GM08714 (cell line): ENCODE data around the gene CORIN.
"Not testable (repeated sequence)": the region's sequence is repeated elsewhere in the genome, so short reads cannot be mapped to it uniquely, and the experiment has no call there.

Source experiments
- H3K4me3 ChIP-seq: fragments of 200-500 bp; sonication (Bioruptor generic); 2 replicates; pipeline ENCODE4 v1.5.1; 2014; ENCODE audit warnings: mild to moderate bottlenecking, low read length, inconsistent platforms
- ZNF274 ChIP-seq: IDR thresholded peaks from 2 replicates; pipeline ENCODE4 v1.6.1; 2012; ENCODE audit warnings: mild to moderate bottlenecking, low read depth, low read length

Gene CORIN

GRCh38 chr4:47598896-47599295 lies 239.0 kb downstream of the CORIN start:
- no peak for TF ChIP-seq ZNF274
- no peak overlapping the region for H3K4me3 ChIP-seq

GRCh38 chr4:47598320-47598719 lies 239.5 kb downstream of the CORIN start:
- no peak for TF ChIP-seq ZNF274

GRCh38 chr4:47597696-47598095 lies 240.2 kb downstream of the CORIN start:
- no peak for TF ChIP-seq ZNF274
- no peak overlapping the region for H3K4me3 ChIP-seq

More at GRCh38 chr4:47598320-47598719, 239.5 kb downstream of the CORIN start:
- H3K4me3 ChIP-seq: no peak overlapping the region

GRCh38 chr4:47590325-47590724 lies 247.5 kb downstream of the CORIN start:
- H3K4me3 ChIP-seq: no peak overlapping the region
- no peak for TF ChIP-seq ZNF274

GRCh38 chr4:47579235-47579634 lies 258.6 kb downstream of the CORIN start:
- no peak for TF ChIP-seq ZNF274
- no peak overlapping the region for H3K4me3 ChIP-seq

DNA sequence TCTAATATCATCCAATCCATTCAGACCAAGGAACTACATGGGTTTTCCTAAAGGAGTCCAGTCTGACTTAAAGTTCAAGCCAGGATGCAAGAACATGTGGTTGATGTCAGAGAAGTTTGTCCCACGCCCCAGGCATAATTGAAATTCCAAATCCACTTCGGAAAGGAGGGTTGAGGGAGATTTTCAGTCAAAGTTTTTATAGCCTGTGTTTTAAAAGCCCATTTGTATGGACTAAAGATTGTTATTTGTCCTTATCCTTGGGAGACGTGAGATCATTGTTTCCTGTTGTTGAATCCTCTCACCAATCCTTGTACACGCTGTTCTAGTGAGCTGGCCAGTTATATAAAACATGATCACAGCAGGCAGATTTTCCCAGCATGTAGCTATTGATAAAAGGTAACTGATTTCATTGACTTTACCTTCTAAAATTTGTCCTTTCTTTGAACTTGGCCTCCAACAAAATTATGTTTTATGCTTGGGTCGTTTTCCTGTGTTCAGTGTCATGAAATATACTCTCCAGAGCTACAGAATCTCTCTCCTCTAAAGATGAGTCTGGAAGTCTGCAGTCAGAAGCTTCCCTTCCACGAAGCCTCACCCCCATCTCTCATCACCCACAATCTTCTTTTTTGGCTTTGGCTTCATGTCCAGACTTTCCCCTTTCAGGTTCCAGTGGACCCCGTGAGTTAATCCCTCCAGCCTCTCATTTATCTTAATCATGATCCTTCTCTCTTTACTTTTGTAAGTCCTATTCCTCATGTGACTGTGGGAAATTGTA lies 259.9 kb downstream of the CORIN start:
- no peak for TF ChIP-seq ZNF274

DNA sequence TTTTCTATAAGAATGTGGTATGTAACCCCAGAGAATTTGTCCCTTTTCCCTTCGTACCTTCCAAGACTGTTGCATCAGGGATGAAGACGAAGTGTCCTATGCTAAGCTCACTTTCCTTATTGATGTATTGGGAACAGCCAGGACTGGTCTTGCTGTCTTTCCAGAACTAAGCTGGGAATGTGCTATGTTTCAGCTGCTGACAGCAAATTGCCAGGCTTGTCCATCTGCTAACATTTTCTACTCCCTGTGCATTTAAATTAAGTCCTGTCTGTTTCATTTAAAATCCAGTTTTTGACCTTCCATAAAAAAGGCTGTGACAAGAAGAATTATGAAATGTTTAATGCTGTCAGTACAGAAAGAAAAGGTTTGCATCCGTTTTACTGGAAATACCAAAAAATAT lies 264.9 kb downstream of the CORIN start:
- no peak for TF ChIP-seq ZNF274
- H3K4me3 ChIP-seq: no peak overlapping the region

More for the DNA sequence above, 259.9 kb downstream of the CORIN start:
- no peak overlapping the region for H3K4me3 ChIP-seq

DNA sequence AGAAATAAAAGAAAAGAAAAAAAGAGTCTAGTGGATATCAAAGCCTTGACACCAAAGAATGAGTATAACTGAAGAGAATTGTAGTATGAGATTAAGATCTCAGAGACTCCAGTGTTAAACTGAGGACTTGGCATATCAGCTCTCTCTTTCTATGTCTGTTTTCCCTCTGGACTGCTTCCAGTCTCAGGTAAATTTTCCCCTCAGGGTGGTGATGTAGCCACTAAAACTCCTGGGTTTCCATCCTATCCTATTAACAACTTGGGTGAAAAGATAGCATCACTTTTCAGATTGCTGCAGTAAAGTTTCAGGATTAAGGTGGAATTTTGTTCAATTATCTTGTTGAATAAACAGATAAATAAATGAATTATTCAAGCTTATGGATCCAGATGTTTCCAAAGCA lies 267.1 kb downstream of the CORIN start:
- H3K4me3 ChIP-seq: no peak overlapping the region
- no peak for TF ChIP-seq ZNF274

GRCh38 chr4:47567511-47567910 lies 270.4 kb downstream of the CORIN start:
- no peak overlapping the region for H3K4me3 ChIP-seq
- TF ChIP-seq ZNF274: no peak

DNA sequence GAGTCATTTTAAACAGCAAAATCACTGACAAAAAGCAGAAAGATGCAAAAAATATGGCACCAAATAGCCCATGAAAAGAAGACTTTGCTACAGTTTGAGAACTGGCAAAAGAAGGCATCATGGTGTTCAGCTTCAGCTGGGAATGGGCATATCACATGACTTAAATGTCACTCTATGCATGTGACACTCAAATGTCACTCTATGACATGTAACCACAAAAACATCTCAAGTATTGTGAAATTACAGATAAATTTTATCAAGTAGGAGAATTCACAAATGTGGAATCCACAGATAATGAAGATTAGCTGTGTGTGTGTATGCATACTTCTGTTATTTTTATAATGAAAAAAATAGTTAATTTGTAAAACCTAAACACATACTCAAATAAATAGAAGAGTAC lies 270.9 kb downstream of the CORIN start:
- H3K4me3 ChIP-seq: no peak overlapping the region
- TF ChIP-seq ZNF274: no peak

- TF ChIP-seq ZNF274: no peak
- no peak overlapping the region for H3K4me3 ChIP-seq
Measured at GRCh38 chr4:47566566-47566965, 271.3 kb downstream of the CORIN start.

DNA sequence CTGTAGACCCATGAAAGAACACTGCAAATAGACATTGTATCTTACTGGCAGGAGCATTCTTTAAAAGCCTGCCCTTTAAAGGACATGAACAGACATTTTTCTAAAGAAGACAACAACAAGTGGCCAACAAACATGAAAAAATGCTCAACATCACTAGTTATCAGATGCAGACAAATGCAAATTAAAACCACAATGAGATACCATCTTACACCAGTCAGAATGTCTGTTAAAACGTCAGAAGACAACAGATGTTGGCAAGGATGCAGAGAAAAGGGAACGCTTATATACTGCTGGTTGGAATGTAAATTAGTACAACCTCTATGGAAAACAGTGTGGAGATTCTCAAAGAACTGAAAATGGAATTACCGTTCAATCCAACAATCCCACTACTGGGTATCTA lies 275.6 kb downstream of the CORIN start:
- no peak overlapping the region for H3K4me3 ChIP-seq
- TF ChIP-seq ZNF274: no peak

DNA sequence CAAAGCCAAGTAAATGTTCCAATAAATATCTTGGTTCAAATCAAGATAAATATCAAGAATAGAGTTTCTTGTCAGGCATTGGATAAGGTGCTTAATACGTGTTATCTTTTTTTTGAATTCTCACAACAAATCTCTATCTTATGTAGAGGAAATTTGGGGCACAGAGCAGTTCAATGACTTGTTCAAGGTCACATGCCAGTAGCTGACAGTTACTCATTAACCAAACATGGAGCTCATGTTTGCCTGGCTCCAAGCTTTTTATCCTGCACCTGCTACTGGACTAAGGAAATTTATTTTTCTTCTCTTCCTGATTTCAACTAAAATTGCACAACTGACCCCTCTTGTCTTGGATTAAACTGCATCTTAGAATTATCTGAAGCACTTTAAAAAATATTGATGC lies 276.5 kb downstream of the CORIN start:
- H3K4me3 ChIP-seq: no peak overlapping the region
- TF ChIP-seq ZNF274: no peak

DNA sequence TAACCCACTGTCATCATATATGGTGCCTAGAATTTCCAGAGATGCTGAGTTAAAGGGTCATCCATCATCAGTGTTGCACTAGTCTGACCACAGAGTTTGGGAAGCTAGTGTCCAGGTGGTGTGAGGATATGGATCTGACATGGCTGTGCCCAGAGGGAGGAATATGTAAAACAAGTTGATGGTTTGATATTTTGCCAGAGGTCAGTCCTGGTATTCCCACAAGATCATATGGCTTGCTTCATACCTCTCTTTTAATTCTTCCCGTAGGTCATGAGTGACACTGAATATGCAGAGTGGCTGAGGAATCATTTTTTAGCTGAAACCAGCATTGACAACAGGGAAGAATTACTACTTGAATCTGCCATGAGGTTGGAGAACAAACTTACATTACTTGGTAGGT lies 277.2 kb downstream of the CORIN start:
- no peak for TF ChIP-seq ZNF274
- no peak overlapping the region for H3K4me3 ChIP-seq

GRCh38 chr4:47557255-47557654 lies 280.6 kb downstream of the CORIN start:
- no peak for TF ChIP-seq ZNF274
- no peak overlapping the region for H3K4me3 ChIP-seq

DNA sequence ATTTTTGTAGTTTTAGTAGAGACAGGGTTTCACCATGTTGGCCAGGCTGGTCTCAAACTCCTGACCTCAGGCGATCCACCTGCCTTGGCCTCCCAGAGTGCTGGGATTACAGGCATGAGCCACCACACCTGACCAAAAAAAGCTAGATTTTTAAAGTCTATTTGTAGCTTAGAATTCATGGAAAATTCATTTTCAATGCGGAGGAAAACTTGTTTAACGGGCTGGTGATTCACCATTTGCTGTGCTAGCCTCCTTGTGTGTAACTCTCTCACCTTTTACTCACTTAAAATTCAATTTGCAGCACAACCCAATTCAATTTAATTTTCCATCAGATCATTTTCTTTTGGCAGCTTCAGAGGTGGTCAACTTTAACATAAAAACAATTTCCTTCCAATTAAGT lies 281.9 kb downstream of the CORIN start:
- H3K4me3 ChIP-seq: not testable (repeated sequence)
